Tibial nerve (tissue), 4 donors: Measurements from ENCODE around the gene FGF19. TPM values are rescaled to one million over a fixed set of nuclear protein-coding genes. Genes with fewer than 3 reads are reported as not detected.

Experiments used
- DNase-seq, 2 donors: peaks; one replicate each; pipeline ENCODE4 v3.0.0-alpha.2; 2019; ENCODE audit warnings: low spot score in 2 of 2
- H3K27ac ChIP-seq, 4 donors: fragments of 200-600 bp; sonication (generic) in 3 of 4; one replicate each; pipeline ENCODE4 v1.5.1; 2017 to 2019; ENCODE audit warnings: mild to moderate bottlenecking in 1 of 4
- H3K27me3 ChIP-seq, 2 donors: fragments of 200-600 bp; sonication (generic) in 1 of 2; one replicate each; pipeline versions ENCODE4 v1.5.1 to v1.6.0; 2017 to 2019
- H3K36me3 ChIP-seq, 3 donors: fragments of 200-600 bp; sonication (generic); one replicate each; pipeline ENCODE4 v1.5.1; 2018 to 2019
- H3K4me1 ChIP-seq, 4 donors: fragments of 200-600 bp; sonication (generic) in 3 of 4; one replicate each; pipeline ENCODE4 v1.5.1; 2017 to 2019
- H3K4me3 ChIP-seq, 4 donors: fragments of 200-600 bp; sonication (generic) in 3 of 4; one replicate each; pipeline ENCODE4 v1.5.1; 2017 to 2019; ENCODE audit warnings: mild to moderate bottlenecking in 1 of 4, moderate library complexity in 1 of 4
- H3K9me3 ChIP-seq, 4 donors: fragments of 200-600 bp; sonication (generic) in 3 of 4; one replicate each; pipeline ENCODE4 v1.5.1; 2017 to 2019
- EP300 ChIP-seq, 2 donors: sonication (generic); formaldehyde crosslinking; IDR thresholded peaks; one replicate each; pipeline ENCODE4 v1.6.1; 2017; ENCODE audit warnings: antibody characterized with exemption in 2 of 2, mild to moderate bottlenecking in 1 of 2
- POLR2A ChIP-seq, 2 donors: fragments of 450-650 bp; IDR thresholded peaks; one replicate each; pipeline ENCODE4 v1.6.1; 2017; ENCODE audit warnings: antibody characterized with exemption in 2 of 2, mild to moderate bottlenecking in 2 of 2, moderate library complexity in 2 of 2
- WGBS, 2 donors: methylation state at CpG; one replicate each; pipeline ENCODE4 v1.1.5; 2018; 5-methylcytosine and 5-hydroxymethylcytosine counted together
- total RNA-seq, 4 donors: library from RNA; depleted of rRNA; stranded (reverse); fragments of >200 nt; gene quantifications; one replicate each; pipeline ENCODE4 v1.1.0, GENCODE V29; 2016
- TF ChIP-seq, protein P1 (sequence below), 5 experiments: fragments of 200-600 bp in 3 of 5; fragments of 450-650 bp in 2 of 5; sonication (generic) in 3 of 5; IDR thresholded peaks; one replicate each; pipeline ENCODE4 v1.5.1; 2016 to 2019; ENCODE audit warnings: antibody characterized with exemption in 5 of 5, mild to moderate bottlenecking in 3 of 5, moderate library complexity in 2 of 5

FGF19 gene
- total RNA-seq, 4 donors from 2014 or later, result not detected

DNA sequence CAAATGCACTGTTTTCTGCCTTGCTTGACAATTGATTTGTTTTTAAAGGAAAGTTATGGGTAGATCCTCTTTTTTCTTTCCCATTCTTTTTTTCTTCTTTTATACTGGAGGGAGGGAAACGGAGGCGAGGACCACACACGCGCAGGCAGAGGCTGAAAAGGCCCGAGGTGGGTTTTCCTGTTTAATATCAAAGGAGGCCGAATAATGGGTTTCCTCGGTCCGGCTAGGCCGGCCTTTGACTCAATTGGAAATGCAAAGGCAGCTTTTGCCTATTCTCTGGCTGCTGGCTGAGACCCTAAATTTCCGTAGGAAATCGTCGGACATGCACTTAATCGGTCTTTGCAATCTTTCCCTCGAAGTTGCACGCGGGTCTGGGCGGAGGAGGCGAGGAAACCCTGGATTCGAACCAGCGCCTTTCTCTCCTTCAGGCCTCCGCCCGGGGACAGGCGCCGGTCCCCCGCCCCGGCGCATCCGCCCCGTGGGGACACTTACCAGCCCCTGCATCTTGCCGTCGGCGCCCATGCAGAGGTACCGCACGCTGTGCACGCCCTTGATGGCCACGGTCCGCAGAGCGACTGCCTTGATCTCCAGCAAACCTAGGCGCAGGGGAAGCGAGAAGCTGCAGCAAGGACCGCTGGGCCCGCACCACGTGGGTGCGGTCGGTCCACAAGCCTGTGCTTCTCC, 911 bp downstream of the FGF19 start:
- Histone ChIP-seq H3K4me3 (no peak overlapping the region), H3K27me3 (peaks cover 2 to 77% of the 10 kb centered on the region in 2 donors), H3K4me1 (peaks cover 0 to 47% (median 8%) of the 10 kb centered on the region in 4 donors), H3K36me3 (no peaks in the 10 kb centered on the region), H3K9me3 (no peaks in the 10 kb centered on the region), H3K27ac (no peak overlapping the region)
- no peak for TF ChIP-seq EP300 (IDR thresholded peaks at IDR 0.05)
- TF ChIP-seq, protein P1, sequence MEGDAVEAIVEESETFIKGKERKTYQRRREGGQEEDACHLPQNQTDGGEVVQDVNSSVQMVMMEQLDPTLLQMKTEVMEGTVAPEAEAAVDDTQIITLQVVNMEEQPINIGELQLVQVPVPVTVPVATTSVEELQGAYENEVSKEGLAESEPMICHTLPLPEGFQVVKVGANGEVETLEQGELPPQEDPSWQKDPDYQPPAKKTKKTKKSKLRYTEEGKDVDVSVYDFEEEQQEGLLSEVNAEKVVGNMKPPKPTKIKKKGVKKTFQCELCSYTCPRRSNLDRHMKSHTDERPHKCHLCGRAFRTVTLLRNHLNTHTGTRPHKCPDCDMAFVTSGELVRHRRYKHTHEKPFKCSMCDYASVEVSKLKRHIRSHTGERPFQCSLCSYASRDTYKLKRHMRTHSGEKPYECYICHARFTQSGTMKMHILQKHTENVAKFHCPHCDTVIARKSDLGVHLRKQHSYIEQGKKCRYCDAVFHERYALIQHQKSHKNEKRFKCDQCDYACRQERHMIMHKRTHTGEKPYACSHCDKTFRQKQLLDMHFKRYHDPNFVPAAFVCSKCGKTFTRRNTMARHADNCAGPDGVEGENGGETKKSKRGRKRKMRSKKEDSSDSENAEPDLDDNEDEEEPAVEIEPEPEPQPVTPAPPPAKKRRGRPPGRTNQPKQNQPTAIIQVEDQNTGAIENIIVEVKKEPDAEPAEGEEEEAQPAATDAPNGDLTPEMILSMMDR (IDR thresholded peaks at IDR 0.05), result no peak
- no peak for TF ChIP-seq POLR2A (IDR thresholded peaks at IDR 0.05)
- no peak for DNase-seq
- 15 to 17% methylated on average over 40 to 45 of the region's 45 CpGs for WGBS, 2 donors

DNA sequence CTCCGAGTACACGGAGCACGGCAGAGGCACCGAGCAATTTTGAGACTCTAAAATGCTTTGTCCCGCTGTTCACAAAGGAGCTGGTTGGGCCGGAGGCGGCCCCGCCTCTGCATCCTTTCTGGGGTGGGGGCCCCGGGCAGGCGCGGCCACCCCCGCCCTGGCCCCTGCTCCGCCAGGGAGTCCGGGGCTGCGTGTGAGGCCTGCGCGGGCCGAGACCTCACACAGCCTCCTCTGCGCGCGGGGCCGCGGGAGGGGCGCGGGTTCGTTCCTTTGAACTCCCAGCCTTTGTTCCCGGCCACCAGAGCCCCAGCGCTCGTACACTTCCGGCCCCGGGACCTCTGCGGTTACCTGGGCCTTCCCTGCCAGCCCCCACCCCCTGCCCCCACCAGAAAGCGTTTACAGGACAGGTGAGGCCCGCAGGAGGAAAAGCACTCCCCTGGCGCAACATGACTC, 1.6 kb downstream of the FGF19 start:
- Histone ChIP-seq H3K27me3 (peaks cover 2 to 83% of the 10 kb centered on the region in 2 donors), H3K36me3 (no peaks in the 10 kb centered on the region), H3K4me1 (peaks cover 0 to 47% (median 8%) of the 10 kb centered on the region in 4 donors), H3K27ac (no peak overlapping the region), H3K9me3 (no peaks in the 10 kb centered on the region), H3K4me3 (no peak overlapping the region)
- WGBS, 2 donors, result 16 to 19% methylated on average over 8 to 18 of the region's 35 CpGs
- no peak for DNase-seq
- TF ChIP-seq, protein P1 (IDR thresholded peaks at IDR 0.05), result no peak
- TF ChIP-seq POLR2A (IDR thresholded peaks at IDR 0.05) (no peak), EP300 (IDR thresholded peaks at IDR 0.05) (no peak)

DNA sequence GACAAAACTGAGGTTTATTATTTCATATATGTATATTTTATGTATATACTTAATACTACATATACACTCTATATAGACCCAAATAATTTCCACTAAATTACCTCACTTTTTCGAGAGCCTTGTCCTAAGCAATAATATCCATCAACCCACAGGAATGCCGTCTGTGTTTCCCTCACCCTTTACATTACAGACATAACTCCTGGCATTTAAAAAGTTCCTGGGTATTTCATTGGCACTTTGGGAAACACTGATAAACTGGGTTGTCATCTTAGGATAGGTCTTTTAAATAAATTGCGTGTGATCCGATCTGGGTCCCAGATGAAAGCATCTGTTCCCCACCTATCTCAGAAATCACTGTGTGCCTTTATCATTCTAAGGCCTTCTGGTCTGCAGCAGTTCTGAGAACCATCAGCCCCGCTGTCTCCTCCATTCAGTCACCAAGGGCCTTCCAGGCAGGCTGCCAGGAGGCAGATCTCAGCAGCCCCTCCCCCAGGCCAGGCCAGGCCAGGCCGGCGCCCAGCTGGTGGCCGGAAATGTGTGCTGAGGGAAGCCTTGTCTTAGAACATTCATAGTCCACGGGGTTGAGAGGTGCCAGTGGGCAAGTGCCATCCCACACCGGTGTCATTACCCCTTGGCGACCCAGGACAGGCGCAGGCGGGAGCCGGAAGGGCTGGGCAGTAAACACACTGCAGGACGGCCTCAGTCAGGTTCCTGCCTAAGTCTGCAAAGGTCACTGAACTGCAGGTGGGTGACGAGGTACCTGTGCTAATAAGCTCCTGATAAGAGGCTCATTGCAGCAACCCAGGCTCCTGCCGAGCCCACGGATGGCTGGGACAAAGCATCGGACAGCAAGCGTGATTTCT, 3.3 kb downstream of the FGF19 start:
- H3K4me1 ChIP-seq, result peaks cover 0 to 43% (median 8%) of the 10 kb centered on the region in 4 donors
- H3K27me3 ChIP-seq, result peaks cover 2 to 80% of the 10 kb centered on the region in 2 donors
- 32 to 37% methylated on average over 19 to 20 of the region's 20 CpGs for WGBS, 2 donors
- no peaks in the 10 kb centered on the region for H3K36me3 ChIP-seq
- H3K27ac ChIP-seq, result no peak overlapping the region
- TF ChIP-seq, protein P1 (IDR thresholded peaks at IDR 0.05), result no peak
- TF ChIP-seq POLR2A (IDR thresholded peaks at IDR 0.05), result no peak
- no peak for TF ChIP-seq EP300 (IDR thresholded peaks at IDR 0.05)
- peak in 1 of 2 donors; percentile 19 for DNase-seq
- H3K4me3 ChIP-seq, result no peak overlapping the region
- no peaks in the 10 kb centered on the region for H3K9me3 ChIP-seq

DNA sequence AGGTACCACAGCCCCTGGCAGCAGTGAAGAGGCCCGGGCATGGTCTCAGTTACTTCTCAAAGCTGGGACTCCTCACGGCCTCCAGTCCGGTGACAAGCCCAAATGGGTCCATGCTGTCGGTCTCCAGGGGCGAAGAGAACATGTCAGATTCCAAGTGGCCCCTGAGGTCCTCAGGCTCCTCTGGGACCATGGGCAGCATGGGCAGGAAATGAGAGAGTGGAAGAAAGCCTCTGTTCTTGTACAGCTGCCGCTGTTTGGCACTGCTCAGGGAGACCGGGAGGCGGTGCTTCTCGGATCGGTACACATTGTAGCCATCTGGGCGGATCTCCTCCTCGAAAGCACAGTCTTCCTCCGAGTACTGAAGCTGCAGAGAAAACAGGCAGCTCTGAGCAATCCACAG, 4.6 kb downstream of the FGF19 start:
- H3K4me1 ChIP-seq, result peaks cover 0 to 31% (median 5%) of the 10 kb centered on the region in 4 donors
- H3K27me3 ChIP-seq, result peaks cover 0 to 79% of the 10 kb centered on the region in 2 donors
- TF ChIP-seq, protein P1 (IDR thresholded peaks at IDR 0.05), result no peak
- TF ChIP-seq EP300 (IDR thresholded peaks at IDR 0.05) (no peak), POLR2A (IDR thresholded peaks at IDR 0.05) (no peak)
- no peaks in the 10 kb centered on the region for H3K9me3 ChIP-seq
- no peak overlapping the region for H3K4me3 ChIP-seq
- no peaks in the 10 kb centered on the region for H3K36me3 ChIP-seq
- no peak for DNase-seq
- 54 to 67% methylated on average over 11 to 13 of the region's 13 CpGs for WGBS, 2 donors
- no peak overlapping the region for H3K27ac ChIP-seq

DNA sequence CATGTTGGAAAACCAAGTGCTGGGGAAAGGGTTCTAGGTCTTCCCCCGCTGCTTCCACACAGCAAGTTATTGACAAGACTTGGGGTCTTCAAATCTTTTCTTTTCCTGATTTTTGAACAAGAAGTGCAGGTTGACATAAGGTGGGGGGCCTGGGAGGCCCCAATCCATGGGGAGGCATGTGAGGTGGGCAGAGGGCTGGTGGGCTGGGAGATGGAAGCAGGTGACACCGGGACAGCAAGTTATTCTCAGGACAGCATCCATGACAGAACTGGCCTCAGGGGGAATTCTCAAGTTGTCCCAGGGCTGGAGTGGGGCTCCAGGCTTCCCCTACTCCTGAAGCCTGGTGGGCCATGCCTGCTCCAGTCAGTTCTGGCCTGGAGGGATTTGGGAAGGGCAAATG, 5.5 kb downstream of the FGF19 start:
- H3K36me3 ChIP-seq, result no peaks in the 10 kb centered on the region
- H3K9me3 ChIP-seq, result no peaks in the 10 kb centered on the region
- H3K4me1 ChIP-seq, result peaks cover 0 to 22% (median 0%) of the 10 kb centered on the region in 4 donors
- DNase-seq, result no peak
- 88 to 97% methylated on average over 2 of the region's 2 CpGs for WGBS, 2 donors
- no peak overlapping the region for H3K4me3 ChIP-seq
- H3K27me3 ChIP-seq, result peaks cover 0 to 77% of the 10 kb centered on the region in 2 donors
- H3K27ac ChIP-seq, result no peak overlapping the region
- TF ChIP-seq POLR2A (IDR thresholded peaks at IDR 0.05) (no peak), EP300 (IDR thresholded peaks at IDR 0.05) (no peak)
- TF ChIP-seq, protein P1 (IDR thresholded peaks at IDR 0.05), result no peak
